Activated T-cell treated with anti-CD3 and anti-CD28 coated beads, Interleukin-2, amount 50 U/mL, for 4 hours (primary cell): ENCODE results near the gene PLB1. TPM values are rescaled to one million over a fixed set of nuclear protein-coding genes. Genes with fewer than 3 reads are reported as not detected.

Experiments used
- ATAC-seq, 2 donors: fragments of 200-7000 bp; cut with Tn5 transposase; one replicate each; pipeline ENCODE4 v1.10.0; 2021
- DNase-seq: peaks from one replicate; pipeline ENCODE4 v3.0.0-alpha.2; 2020
- H3K27me3 Mint-ChIP-seq: one replicate; pipeline ENCODE4 v1.8.0; 2021; ENCODE audit warnings: low read depth, mixed read lengths
- H3K36me3 Mint-ChIP-seq: one replicate; pipeline ENCODE4 v1.8.0; 2022; ENCODE audit warnings: mixed read lengths; ENCODE audit not compliant: insufficient read depth
- H3K4me1 Mint-ChIP-seq: one replicate; pipeline ENCODE4 v1.8.0; 2021; ENCODE audit warnings: low read depth, mixed read lengths
- H3K4me3 Mint-ChIP-seq: one replicate; pipeline ENCODE4 v1.8.0; 2021; ENCODE audit warnings: mild to moderate bottlenecking, moderate library complexity, mixed read lengths
- H3K9me3 Mint-ChIP-seq: one replicate; pipeline ENCODE4 v1.8.0; 2021; ENCODE audit warnings: mixed read lengths
- total RNA-seq, 3 donors: library from RNA; stranded (reverse); gene quantifications; one replicate each; pipeline ENCODE4 v1.2.1, GENCODE V29; 2021

Gene PLB1
- total RNA-seq, 3 donors from 2014 or later, result 0.05 to 0.10 TPM; not detected in 1

DNA sequence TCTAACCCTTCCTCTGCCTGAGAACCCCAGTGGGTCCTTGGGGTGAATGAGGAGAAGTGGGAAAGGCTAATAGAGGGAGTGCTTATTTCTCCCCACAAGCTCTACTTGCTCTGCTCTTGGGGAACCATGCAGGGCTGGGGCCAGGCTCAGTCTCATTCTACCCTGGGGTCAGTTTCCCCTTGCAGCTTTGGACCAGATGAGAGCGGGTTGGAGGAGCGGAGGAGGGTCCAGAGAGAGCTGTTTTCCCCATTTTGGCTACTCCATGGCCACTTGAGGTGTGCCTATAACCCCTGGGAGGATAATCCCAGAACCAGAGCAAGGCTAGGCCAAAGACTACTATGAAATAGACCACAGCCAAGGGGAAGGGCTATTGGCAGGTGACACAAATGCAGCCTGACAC, 29.6 kb downstream of the PLB1 start:
- no peak for DNase-seq
- no peak for ATAC-seq
- Mint-ChIP-seq H3K4me3 (no peak overlapping the region), H3K36me3 (no peaks in the 10 kb centered on the region), H3K9me3 (no peaks in the 10 kb centered on the region), H3K4me1 (no peaks in the 10 kb centered on the region), H3K27me3 (peaks cover 24% of the 10 kb centered on the region)

DNA sequence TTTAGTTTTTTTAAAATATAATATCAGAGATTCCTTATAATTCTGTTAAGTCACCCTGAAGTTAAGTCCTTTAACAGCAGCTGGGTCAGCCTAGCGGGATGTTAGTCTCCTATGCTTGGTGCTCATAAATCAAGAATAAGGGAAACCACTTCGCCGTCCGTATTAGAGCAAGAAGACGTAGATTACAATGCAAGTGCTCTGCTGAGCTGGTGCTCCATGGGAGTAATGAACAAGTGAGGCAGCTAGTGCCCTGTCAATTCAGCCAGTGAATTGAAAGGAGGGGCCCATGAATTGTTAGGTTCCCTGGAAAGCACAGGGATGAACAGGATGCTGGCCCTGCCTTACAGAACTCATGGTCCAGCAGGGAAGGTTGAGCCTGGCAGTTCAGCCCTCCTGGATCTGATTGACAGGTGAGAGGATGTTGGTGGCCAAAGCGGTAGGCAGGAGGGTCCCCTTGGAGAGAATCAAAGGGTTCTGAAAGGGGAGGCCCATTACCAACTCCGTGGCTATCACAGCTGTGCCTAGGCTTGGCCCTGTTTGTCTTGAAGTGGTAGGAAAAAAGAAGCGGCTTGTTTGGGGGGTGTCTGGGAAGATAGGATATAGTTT, 30.8 kb downstream of the PLB1 start:
- Mint-ChIP-seq H3K4me3 (no peak overlapping the region), H3K4me1 (no peaks in the 10 kb centered on the region), H3K36me3 (no peaks in the 10 kb centered on the region), H3K27me3 (peaks cover 19% of the 10 kb centered on the region), H3K9me3 (no peaks in the 10 kb centered on the region)
- no peak for DNase-seq
- ATAC-seq, result no peak

DNA sequence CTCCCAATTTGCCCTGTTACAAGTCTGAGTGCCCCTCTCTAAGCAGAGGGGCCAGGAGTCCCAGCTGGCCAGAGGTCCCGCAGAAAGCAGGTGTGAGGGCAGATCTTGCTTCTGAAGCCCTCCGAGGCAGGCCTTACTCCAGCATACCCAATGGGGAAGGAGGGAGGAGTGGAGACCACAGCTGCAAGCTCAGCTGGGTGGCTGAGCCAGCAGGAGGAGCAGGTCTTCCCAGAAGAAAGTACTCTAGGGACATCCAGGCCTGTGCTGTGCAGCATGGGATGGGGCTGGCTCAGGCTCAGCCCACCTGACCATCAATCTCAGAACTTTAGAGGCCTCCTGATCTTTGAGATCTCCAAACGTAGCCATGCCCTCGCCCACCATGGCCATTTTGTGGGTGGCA, 31.3 kb downstream of the PLB1 start:
- no peaks in the 10 kb centered on the region for H3K4me1 Mint-ChIP-seq
- H3K36me3 Mint-ChIP-seq, result no peaks in the 10 kb centered on the region
- no peak overlapping the region for H3K4me3 Mint-ChIP-seq
- ATAC-seq (peak in 1 of 2 donors; percentile 18), DNase-seq (no peak)
- H3K27me3 Mint-ChIP-seq, result peaks cover 16% of the 10 kb centered on the region
- no peaks in the 10 kb centered on the region for H3K9me3 Mint-ChIP-seq

DNA sequence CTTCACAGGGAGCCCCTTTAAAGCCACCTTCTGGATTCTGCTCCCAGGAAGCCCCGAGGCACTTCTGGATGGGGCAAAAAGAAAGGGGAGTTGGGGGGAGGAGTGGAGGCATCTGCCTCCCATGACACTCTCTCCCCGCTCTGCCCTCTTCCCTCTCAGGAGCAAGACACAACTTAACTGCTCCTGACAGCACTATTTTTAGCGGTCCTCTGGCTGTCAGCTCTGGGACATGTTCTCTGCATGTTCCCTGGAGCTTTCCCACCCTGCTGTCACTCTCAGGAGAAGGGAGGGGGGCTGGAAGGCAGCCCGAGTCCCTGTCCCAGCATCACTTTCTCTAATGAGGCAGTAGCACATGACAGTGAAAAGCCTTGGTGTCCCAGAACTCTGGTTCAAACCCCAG, 32.3 kb downstream of the PLB1 start:
- Mint-ChIP-seq H3K4me3 (no peak overlapping the region), H3K27me3 (peaks cover 7% of the 10 kb centered on the region)
- ATAC-seq, result no peak

DNA sequence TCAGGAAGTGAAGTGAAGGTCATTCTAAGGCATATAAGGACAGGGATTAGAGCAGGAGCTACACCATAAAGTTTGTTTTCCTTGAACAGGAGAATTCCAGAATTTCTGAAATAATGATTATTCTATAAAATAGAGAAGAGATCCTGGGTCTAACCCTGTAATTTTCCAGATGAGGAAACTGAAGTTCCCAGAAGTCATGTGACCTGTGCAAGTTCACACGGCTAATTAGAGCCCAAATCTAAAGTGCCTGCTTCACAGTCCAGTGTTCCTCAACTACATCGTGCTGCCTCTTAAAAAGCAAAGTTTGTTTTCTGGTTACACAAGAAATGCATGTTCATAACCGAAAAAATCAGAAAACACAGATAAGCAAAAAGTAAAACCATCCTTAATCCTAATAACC, 34.9 kb downstream of the PLB1 start:
- Mint-ChIP-seq H3K27me3 (peaks cover 5% of the 10 kb centered on the region), H3K36me3 (no peaks in the 10 kb centered on the region)
- DNase-seq, result no peak

More for the DNA sequence above, 32.3 kb downstream of the PLB1 start:
- peaks cover 2% of the 10 kb centered on the region for H3K4me1 Mint-ChIP-seq
- no peaks in the 10 kb centered on the region for H3K36me3 Mint-ChIP-seq
- DNase-seq, result no peak
- H3K9me3 Mint-ChIP-seq, result no peaks in the 10 kb centered on the region

DNA sequence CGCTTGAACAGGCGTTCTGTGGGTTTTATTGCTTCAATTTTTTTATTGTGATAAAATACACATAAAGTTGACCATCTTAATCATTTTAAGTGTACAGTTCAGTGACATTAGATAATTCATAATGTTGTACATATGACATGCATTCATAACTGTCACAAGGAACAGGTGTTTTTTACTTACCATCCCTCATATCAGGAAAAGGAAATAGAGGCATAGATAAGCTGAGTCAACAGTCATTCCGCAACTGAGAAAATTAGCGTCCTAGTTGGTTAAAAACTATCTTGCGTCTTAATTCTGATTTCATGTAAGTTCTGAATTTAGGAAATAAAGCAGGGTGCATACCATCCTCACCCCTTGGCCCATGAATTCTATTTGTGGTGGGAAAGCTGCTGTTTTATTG, 36.5 kb downstream of the PLB1 start:
- H3K27me3 Mint-ChIP-seq, result peaks cover 5% of the 10 kb centered on the region
- H3K36me3 Mint-ChIP-seq, result no peaks in the 10 kb centered on the region
- DNase-seq (no peak), ATAC-seq (no peak)
- no peaks in the 10 kb centered on the region for H3K9me3 Mint-ChIP-seq
- no peak overlapping the region for H3K4me3 Mint-ChIP-seq
- H3K4me1 Mint-ChIP-seq, result peaks cover 2% of the 10 kb centered on the region

More for the DNA sequence above, 34.9 kb downstream of the PLB1 start:
- H3K4me3 Mint-ChIP-seq, result no peak overlapping the region
- no peak for ATAC-seq
- H3K4me1 Mint-ChIP-seq, result peaks cover 2% of the 10 kb centered on the region
- no peaks in the 10 kb centered on the region for H3K9me3 Mint-ChIP-seq

DNA sequence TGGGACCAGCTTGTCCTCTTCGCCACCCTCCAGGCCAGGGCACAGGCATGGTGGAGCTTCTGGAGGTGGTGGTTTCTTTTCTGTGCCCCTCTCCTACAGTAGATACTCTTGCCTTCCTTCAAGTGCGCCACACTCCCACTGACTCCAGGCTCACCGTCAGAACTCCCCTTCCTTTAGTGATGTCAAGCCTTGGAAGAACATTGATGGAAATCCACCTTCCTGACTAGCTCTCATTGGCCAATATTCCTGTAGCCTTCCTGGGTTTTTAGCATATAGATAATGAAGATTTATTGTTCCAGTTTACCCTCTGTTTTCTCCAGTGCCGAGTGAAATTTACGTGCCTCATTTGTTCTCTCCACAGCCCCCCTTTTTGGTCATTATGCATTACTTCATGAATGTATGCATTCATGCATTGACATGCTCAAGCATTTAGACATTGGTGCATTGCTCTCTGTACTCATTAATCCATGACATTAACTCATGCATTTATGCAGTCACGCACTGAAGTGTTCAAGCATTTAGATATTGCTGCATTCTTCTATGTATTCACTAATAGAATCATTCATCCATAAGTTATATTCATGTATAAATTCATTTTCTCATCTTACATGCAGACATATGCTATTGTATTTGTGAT, 37.3 kb downstream of the PLB1 start:
- H3K4me3 Mint-ChIP-seq, result no peak overlapping the region
- DNase-seq (no peak), ATAC-seq (no peak)
- no peaks in the 10 kb centered on the region for H3K9me3 Mint-ChIP-seq
- peaks cover 2% of the 10 kb centered on the region for H3K4me1 Mint-ChIP-seq
- peaks cover 5% of the 10 kb centered on the region for H3K27me3 Mint-ChIP-seq
- H3K36me3 Mint-ChIP-seq, result no peaks in the 10 kb centered on the region

DNA sequence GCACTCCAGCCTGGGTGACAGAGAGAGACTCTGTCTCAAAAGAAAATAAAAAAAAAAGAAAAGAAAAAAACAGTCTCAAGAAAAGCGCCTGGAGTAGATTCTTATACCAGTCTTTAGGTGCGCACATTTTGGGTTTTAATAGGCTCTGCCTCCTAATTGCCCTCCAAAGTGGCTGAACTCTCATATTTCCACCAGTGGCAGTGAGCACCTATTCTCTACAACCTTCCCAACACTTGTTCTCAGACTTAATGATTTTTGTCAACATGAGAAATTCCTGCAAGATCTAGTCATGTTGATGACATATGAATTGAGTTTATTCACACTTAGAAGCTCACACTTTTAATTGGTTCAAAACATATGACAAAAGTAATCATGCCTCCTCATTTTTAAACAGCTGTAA, 39.0 kb downstream of the PLB1 start:
- Mint-ChIP-seq H3K4me3 (no peak overlapping the region), H3K36me3 (no peaks in the 10 kb centered on the region), H3K9me3 (no peaks in the 10 kb centered on the region), H3K4me1 (peaks cover 2% of the 10 kb centered on the region), H3K27me3 (peaks cover 7% of the 10 kb centered on the region)
- ATAC-seq (no peak), DNase-seq (no peak)

DNA sequence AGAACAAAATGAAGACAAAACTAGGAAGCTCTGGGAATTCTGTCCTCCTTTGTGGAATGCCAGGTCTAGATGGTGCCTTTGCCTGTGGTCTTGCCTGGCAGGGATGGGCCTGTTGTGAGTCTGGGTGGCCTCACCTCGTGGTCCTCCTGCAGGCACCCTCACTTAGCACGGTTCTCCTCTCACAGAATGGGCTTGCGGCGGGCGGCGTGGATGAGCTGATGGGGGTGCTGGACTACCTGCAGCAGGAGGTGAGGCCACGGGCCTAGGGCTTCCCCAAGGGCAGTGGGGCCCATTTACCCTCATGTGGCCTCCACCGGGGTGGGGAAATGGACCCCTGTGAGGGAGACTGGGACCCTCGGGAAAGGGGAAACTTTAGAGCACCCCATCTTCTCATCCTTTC, 42.3 kb downstream of the PLB1 start:
- no peaks in the 10 kb centered on the region for H3K36me3 Mint-ChIP-seq
- H3K9me3 Mint-ChIP-seq, result no peaks in the 10 kb centered on the region
- H3K4me1 Mint-ChIP-seq, result no peaks in the 10 kb centered on the region
- DNase-seq (no peak), ATAC-seq (no peak)
- peaks cover 4% of the 10 kb centered on the region for H3K27me3 Mint-ChIP-seq
- no peak overlapping the region for H3K4me3 Mint-ChIP-seq

DNA sequence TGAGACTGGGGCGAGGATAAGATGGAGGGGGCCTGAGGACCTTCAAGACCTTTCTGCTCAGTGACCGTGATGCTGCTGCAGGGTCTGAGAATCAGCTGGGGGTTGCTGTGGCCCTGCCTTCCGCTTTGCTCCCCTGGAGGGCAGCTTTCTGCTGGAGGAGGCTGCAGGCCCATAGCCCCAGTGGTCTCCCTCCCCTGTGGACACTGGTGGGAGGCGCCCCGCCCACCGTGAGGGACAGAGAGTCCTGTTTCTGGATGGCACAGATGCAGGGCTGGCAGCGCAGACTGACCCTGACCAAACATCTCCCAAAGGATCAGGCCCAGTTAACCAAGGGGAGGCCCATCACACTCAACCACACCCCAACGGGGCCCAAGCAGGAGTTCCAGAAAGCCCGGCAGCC, 42.8 kb downstream of the PLB1 start:
- H3K9me3 Mint-ChIP-seq, result no peaks in the 10 kb centered on the region
- no peak for DNase-seq
- peaks cover 2% of the 10 kb centered on the region for H3K27me3 Mint-ChIP-seq
- no peaks in the 10 kb centered on the region for H3K4me1 Mint-ChIP-seq
- H3K36me3 Mint-ChIP-seq, result no peaks in the 10 kb centered on the region
- no peak overlapping the region for H3K4me3 Mint-ChIP-seq
- ATAC-seq, result no peak

DNA sequence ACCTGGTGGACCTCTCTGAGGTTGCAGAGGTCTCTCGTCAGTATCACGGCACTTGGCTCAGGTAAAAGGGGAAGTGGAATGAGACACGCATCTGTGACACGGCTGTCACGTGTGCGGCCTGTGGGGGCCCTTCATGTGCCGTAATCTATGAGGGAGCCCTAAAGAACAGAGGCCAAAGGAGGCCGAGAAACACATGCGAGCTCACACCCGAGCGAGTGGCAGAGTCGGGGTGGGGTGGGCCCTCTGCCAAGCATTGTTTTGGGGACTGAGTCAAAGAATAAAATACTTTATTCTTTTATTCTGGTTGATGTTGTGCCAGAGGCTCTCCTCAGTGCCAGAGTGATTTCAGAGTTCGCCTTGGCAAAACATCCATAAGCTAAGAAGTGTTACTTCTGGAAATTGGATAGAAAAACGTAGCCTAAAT, 43.3 kb downstream of the PLB1 start:
- Mint-ChIP-seq H3K27me3 (peaks cover 2% of the 10 kb centered on the region), H3K4me3 (no peak overlapping the region), H3K36me3 (no peaks in the 10 kb centered on the region), H3K9me3 (no peaks in the 10 kb centered on the region), H3K4me1 (peaks cover under 1% of the 10 kb centered on the region)
- DNase-seq, result no peak
- no peak for ATAC-seq

DNA sequence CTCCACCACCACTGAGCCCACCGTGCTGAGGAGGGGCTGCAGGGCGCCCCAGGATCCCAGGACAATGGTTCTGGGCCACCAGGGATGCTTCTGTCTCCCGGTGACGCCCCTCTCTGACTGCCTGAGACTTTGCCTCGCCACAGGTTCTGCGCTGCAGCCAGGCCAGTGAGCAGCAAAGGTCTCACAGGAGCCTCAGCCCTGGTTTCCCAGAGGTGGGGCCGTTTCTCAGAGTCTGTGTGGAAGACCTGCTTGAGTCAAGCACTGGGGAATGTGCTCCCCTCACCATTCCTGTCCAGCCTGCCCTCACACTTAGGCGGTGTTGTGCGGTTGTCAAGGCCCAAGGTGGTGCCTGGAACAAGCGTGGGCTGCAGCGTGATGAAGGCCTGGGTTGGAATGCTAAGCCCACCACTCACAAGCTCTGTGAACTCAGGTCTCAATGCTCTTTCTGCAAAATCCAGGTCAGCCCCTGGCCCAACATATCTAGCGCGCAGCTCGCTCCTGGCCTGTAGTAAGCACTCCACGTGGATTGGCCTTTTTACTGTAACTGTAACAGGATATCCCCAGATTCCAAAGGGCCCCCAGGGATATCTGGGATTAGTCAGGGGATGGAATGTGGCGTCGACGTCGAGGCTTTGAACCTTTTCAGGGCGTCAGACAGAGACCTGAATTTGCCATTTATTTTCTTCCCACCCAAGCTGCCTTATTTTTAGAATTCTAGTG, 47.6 kb downstream of the PLB1 start:
- Mint-ChIP-seq H3K9me3 (no peaks in the 10 kb centered on the region), H3K4me3 (no peak overlapping the region), H3K36me3 (no peaks in the 10 kb centered on the region), H3K27me3 (peaks cover 2% of the 10 kb centered on the region), H3K4me1 (peaks cover 33% of the 10 kb centered on the region)
- ATAC-seq, result no peak
- DNase-seq, result no peak

DNA sequence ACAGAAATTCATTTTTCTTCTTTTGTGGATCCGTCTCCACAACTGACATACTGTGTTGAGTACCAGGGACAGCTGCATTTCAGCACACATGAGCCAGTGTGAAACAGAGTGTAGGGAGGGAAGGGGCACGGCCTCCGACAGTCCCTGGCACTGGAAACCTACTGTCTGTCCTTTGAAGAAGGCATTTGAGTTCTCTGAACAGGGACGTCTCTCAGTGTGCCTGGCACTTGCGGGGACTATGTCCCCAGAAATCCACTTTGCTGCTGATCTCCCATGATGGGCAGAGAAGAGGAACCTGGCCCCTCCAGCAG, 48.1 kb downstream of the PLB1 start:
- no peaks in the 10 kb centered on the region for H3K9me3 Mint-ChIP-seq
- peaks cover 2% of the 10 kb centered on the region for H3K27me3 Mint-ChIP-seq
- DNase-seq (no peak), ATAC-seq (no peak)
- no peaks in the 10 kb centered on the region for H3K36me3 Mint-ChIP-seq
- no peak overlapping the region for H3K4me3 Mint-ChIP-seq
- peaks cover 35% of the 10 kb centered on the region for H3K4me1 Mint-ChIP-seq

DNA sequence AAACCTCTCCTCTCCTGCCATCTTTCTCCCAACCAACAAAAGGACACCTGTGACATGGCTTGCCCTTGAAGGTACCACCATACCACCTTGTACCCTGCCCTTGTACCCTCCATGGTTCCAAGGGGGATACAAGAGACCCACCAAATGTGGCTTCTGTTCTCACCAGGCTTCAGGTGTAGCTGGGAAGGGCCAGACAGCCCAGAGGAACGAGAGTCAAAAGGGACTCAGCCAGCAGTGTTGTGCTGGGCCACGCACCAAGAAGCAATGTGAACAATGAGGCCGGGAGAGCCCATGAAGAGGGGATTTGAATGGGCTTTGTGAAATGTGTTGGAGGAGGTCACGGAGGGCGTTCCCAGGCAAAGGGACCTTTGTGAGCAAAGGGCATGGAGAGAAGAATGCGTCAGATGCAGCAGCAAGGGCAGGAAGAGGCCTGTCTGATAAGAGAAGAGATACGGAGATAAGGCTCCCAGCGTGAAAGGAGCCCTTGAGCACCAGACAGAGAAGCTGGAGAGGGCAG, 48.6 kb downstream of the PLB1 start:
- Mint-ChIP-seq H3K9me3 (no peaks in the 10 kb centered on the region), H3K27me3 (peaks cover 2% of the 10 kb centered on the region), H3K36me3 (no peaks in the 10 kb centered on the region), H3K4me3 (no peak overlapping the region), H3K4me1 (peaks cover 35% of the 10 kb centered on the region)
- peak; percentile 7 to 46 for ATAC-seq
- DNase-seq, result no peak
